Mucosa of descending colon (tissue), 3 donors: ENCODE results near the gene MYRIP. TPM values are rescaled to one million over a fixed set of nuclear protein-coding genes. Genes with fewer than 3 reads are reported as not detected.

ENCODE experiments used
- ATAC-seq: fragments of 200-7000 bp; cut with Tn5 transposase; one replicate; pipeline ENCODE4 v1.9.1; 2020; ENCODE audit warnings: mild to moderate bottlenecking, moderate library complexity
- DNase-seq, 3 donors: peaks; one replicate each; pipeline ENCODE4 v3.0.0-alpha.2; 2020
- H3K36me3 ChIP-seq: fragments of 200-600 bp; one replicate; pipeline ENCODE4 v1.8.0; 2021; ENCODE audit warnings: low read depth, mild to moderate bottlenecking
- H3K4me1 ChIP-seq: fragments of 200-600 bp; one replicate; pipeline ENCODE4 v1.8.0; 2021; ENCODE audit warnings: low read depth, mild to moderate bottlenecking
- H3K4me3 ChIP-seq: fragments of 200-600 bp; one replicate; pipeline ENCODE4 v1.8.0; 2021; ENCODE audit warnings: mild to moderate bottlenecking
- H3K9me3 ChIP-seq: fragments of 200-600 bp; one replicate; pipeline ENCODE4 v1.8.0; 2021; ENCODE audit warnings: mild to moderate bottlenecking
- CTCF ChIP-seq: fragments of 200-600 bp; IDR thresholded peaks from one replicate; pipeline ENCODE4 v1.8.0; 2022; ENCODE audit warnings: antibody characterized with exemption, mild to moderate bottlenecking
- intact Hi-C, 2 donors: fragments of 100-400 bp; cut with DNase I in 1 of 2; cut with micrococcal nuclease in 1 of 2; formaldehyde crosslinking; loops; one replicate each; pipeline versions ENCODE4 v1.11.0 to v1.11.1; 2022; cut with DNase I, micrococcal nuclease
- total RNA-seq, 3 donors: library from RNA; stranded (reverse); fragmentation: NEBNext Ultra II Directional in 2 of 3; extraction: Animal tissue kit (Norgen Biotek cat#: 25700) in 2 of 3; gene quantifications; one replicate each; pipeline versions ENCODE4 v1.2.1 to v1.2.4, GENCODE V29; 2021 to 2023
- donor health status: DM: no; HTN: no; CAD: no; lungs with moderate emphysema.
- donor health status: DM: no; HTN: no; CAD: no.
- donor health status: DM: no; HTN: yes; CAD: no.

The MYRIP gene
- total RNA-seq, 3 donors from 2014 or later, result 7.2 to 11.2 (median 9.9) TPM

GRCh38 chr3:40224796-40225515, 415.5 kb downstream of the MYRIP start:
- Histone ChIP-seq H3K4me3 (no peak overlapping the region), H3K36me3 (no peaks in the 10 kb centered on the region), H3K4me1 (peaks cover 1% of the 10 kb centered on the region), H3K9me3 (no peaks in the 10 kb centered on the region)
- no peak for ATAC-seq
- intact Hi-C loops, result no loop called here
- TF ChIP-seq CTCF, result no peak
- DNase-seq, result no peak

GRCh38 chr3:40226636-40227035, 417.2 kb downstream of the MYRIP start:
- Histone ChIP-seq H3K36me3 (no peaks in the 10 kb centered on the region), H3K4me1 (peaks cover 5% of the 10 kb centered on the region), H3K9me3 (no peaks in the 10 kb centered on the region), H3K4me3 (no peak overlapping the region)
- intact Hi-C loops, result no loop called here
- ATAC-seq (no peak), DNase-seq (no peak)
- no peak for TF ChIP-seq CTCF

- Histone ChIP-seq H3K4me1 (peaks cover 5% of the 10 kb centered on the region), H3K9me3 (no peaks in the 10 kb centered on the region), H3K4me3 (no peak overlapping the region), H3K36me3 (no peaks in the 10 kb centered on the region)
- TF ChIP-seq CTCF, result no peak
- intact Hi-C loops, result no loop called here
- DNase-seq (no peak), ATAC-seq (no peak)
Observed at GRCh38 chr3:40228792-40229350, 419.5 kb downstream of the MYRIP start.

- DNase-seq (peak in 1 of 3 donors; percentile 2), ATAC-seq (peak; percentile 40)
- intact Hi-C loops, result no loop called here
- Histone ChIP-seq H3K36me3 (no peaks in the 10 kb centered on the region), H3K4me1 (peaks cover 5% of the 10 kb centered on the region), H3K4me3 (no peak overlapping the region), H3K9me3 (no peaks in the 10 kb centered on the region)
- no peak for TF ChIP-seq CTCF
Observed at GRCh38 chr3:40229386-40229785, 420.0 kb downstream of the MYRIP start.

GRCh38 chr3:40229963-40230362, 420.6 kb downstream of the MYRIP start:
- Histone ChIP-seq H3K9me3 (no peaks in the 10 kb centered on the region), H3K36me3 (no peaks in the 10 kb centered on the region), H3K4me1 (peaks cover 5% of the 10 kb centered on the region), H3K4me3 (no peak overlapping the region)
- intact Hi-C loops, result loop anchor here in 1 of 2 donors (5.0 kb wide), 1 partner anchor 1282 kb away; no protein-coding TSS in a partner anchor
- ATAC-seq (peak; percentile 39), DNase-seq (peak in 1 of 3 donors; percentile 7)
- TF ChIP-seq CTCF, result no peak
